Fibroblast of pulmonary artery (primary cell): ENCODE results near the gene ROR1.

Experiments used
- DNase-seq: peaks from one replicate; pipeline ENCODE4 v3.0.0-alpha.2; 2010; ENCODE audit warnings: low read depth
- H3K4me3 ChIP-seq: replicated peaks from 2 replicates; pipeline ENCODE4 v1.5.1; 2011; ENCODE audit warnings: low read depth, mild to moderate bottlenecking, control low read depth, low read length, moderate library complexity
- TF ChIP-seq, protein P1 (sequence below): IDR thresholded peaks from 2 replicates; pipeline ENCODE4 v1.5.1; 2011; ENCODE audit warnings: mild to moderate bottlenecking, control low read depth, low read length, inconsistent platforms; ENCODE audit errors: missing control alignments

ROR1 gene

DNA sequence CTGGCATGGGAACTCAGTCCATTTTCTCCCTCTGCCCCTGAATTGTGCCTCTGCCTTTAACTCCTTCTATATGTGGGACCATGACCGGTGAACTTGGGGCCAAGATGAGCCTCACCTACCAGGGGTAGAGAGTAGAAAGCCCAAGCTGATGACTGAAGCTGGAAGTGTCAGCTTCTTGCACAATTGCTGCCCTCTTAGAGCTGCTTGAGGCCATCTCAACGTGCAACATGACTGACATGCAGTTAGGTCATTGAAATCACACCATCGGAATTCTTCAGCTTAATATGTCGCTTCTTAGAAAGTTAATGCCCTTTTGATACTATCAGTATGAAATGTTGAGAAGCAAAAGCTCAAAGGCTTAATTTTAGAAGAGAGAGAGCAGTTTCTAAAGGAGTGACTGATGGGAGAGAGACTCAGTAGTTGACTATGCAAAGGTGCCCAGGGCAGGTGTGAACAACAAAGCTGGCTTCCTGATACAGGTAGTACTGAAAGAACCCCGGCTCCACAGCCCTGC is 340.3 kb downstream of the ROR1 start:
- H3K4me3 ChIP-seq = no peak overlapping the region
- no peak for DNase-seq
- TF ChIP-seq, protein P1, sequence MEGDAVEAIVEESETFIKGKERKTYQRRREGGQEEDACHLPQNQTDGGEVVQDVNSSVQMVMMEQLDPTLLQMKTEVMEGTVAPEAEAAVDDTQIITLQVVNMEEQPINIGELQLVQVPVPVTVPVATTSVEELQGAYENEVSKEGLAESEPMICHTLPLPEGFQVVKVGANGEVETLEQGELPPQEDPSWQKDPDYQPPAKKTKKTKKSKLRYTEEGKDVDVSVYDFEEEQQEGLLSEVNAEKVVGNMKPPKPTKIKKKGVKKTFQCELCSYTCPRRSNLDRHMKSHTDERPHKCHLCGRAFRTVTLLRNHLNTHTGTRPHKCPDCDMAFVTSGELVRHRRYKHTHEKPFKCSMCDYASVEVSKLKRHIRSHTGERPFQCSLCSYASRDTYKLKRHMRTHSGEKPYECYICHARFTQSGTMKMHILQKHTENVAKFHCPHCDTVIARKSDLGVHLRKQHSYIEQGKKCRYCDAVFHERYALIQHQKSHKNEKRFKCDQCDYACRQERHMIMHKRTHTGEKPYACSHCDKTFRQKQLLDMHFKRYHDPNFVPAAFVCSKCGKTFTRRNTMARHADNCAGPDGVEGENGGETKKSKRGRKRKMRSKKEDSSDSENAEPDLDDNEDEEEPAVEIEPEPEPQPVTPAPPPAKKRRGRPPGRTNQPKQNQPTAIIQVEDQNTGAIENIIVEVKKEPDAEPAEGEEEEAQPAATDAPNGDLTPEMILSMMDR = no peak

DNA sequence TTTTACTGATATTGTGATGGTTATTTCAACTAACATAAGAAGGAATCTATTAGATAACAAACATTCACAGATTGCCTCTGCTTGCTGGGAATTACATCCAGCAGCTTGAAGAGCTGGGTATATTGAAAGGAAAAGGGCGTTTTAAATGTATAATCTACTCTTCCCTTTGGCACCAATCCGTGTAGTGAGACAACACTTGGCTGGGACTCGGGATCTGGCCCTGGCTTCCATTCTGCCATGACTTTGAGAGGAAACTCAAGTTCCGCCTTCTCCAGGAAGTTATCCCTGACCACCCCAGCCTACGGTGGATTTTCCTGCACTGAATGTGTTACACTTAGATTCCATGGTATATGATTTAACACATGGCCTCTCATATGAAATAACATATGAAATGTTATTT is 342.7 kb downstream of the ROR1 start:
- DNase-seq = peak; percentile 17
- TF ChIP-seq, protein P1 = no peak

DNA sequence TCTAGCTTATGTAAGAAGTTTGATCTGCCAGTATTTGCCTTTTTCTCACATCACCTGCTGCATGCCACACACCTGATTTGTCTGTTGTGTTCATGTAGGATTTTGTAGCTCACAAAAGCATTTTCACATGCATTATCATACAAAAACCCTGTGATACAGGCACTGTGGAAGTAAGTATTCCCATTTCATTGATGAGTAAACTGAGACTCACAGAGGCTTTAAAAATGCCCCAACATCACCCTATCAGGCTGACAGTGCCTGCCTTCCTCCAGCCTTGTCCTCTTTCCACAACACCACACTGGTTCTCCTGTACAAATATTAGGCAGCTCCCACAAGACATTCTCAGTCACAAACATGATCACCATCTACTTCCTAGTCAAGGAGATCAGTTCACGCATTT is 343.7 kb downstream of the ROR1 start:
- DNase-seq = no peak
- H3K4me3 ChIP-seq = no peak overlapping the region
- TF ChIP-seq, protein P1 = no peak

More for the DNA sequence above, 342.7 kb downstream of the ROR1 start:
- H3K4me3 ChIP-seq = no peak overlapping the region

DNA sequence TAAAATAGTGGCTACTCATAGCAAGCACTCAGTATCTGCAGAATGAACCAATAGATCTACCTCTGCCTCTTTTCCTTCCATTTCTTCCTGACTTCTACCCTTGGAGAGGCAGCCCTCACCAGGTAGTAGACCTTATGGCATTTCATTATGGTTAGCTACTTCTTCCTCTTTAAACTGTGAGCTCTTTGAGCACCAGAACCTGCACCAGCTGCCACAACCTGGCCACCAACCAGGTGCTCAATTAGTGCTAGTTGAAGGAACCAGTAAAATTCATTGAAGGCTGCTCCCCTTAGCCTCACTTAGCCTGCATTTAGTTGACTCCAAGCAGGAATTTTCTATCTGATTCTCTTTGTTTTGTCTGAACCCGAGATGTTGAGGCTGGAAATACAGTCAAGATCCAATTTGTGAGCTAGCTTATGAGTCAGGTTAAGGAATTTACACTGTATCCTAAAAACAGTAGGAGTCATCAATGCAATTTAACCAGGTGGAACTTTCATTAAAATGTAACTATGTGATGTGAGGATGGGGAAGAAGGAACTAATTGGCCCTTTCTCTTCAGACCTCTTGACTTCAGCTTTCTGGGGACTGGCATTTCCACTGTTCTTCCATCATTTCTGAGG is 348.1 kb downstream of the ROR1 start:
- no peak for DNase-seq
- TF ChIP-seq, protein P1 = no peak
- no peak overlapping the region for H3K4me3 ChIP-seq

DNA sequence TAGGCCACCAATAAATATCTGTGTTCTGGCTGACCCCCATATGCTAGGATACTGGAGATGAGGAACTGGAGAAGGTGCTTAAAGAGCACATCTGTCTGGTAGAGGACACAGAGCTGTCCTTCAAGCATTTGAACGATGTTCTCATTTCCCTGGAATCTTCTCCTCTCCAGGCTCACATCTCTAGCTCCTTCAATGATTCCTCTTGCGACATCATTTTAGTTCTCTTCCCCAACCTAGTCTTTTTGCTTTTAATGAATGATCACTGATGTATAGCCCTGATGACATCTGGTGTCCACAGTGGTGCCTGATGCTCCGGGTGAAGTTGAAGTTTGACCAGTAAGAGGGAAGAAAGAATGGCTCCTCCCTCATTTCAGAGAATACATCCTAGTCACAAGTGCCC is 348.8 kb downstream of the ROR1 start:
- H3K4me3 ChIP-seq = no peak overlapping the region
- DNase-seq = no peak
- TF ChIP-seq, protein P1 = no peak

DNA sequence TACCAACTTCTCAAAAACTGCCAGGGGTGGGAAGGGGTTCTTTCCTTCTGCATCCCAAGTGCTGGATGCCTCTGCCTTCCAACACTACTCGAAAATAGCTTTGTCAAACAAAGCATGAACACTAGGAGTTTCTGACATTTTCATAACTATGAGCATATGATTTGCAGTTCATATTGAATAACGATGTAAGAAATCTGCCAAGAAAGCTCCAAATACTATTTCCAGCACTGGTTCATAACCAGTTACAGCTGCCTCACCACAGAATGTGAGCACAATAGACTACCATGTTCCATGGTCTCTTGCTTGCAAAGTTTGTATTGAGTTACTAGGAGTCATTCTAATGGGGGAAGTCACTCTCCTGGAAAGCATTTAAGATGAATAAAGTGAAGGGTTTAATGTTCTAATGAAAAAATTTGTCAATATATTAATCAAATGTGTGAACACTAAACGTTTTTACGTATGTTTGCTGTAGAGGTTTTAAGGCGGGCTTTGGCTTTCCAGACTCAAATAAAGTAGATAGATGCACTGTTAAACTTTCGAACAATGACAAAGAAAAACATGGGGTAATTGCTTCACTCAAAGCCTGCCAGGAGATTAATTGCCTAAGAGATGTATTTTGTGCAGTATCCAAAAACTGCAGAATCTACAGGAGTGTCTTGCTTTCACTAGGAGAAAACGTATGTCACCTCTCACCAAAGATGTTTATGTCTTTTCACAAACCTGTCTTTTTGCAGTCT is 351.1 kb downstream of the ROR1 start:
- no peak overlapping the region for H3K4me3 ChIP-seq
- DNase-seq = no peak
- TF ChIP-seq, protein P1 = no peak
